ENCODE results near the gene CD4.

CD4 gene

DNA sequence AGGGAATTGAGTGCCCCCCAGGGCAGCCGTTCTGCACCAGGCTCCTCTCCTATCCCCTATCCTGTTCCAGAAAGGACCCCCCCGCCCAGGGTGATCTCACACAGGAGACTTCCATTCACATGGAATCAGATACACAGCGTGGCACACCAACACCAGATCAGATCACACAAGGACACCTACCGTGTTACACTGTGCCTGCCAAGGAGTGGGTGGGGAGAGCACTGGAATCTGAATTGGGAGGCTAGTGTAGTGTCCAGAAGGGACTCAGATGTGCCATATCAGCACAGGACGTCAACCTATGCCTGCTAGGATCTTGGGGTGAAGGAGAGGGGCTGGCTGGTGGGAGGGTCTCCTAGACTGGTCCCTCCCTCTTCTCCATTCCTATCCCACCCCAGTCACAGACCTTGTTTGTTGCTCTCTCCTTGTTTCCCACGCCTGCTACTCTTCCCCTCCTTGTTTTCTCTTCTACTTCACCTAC is 20.9 kb upstream of the CD4 start:
- TF ChIP-seq, protein P1, sequence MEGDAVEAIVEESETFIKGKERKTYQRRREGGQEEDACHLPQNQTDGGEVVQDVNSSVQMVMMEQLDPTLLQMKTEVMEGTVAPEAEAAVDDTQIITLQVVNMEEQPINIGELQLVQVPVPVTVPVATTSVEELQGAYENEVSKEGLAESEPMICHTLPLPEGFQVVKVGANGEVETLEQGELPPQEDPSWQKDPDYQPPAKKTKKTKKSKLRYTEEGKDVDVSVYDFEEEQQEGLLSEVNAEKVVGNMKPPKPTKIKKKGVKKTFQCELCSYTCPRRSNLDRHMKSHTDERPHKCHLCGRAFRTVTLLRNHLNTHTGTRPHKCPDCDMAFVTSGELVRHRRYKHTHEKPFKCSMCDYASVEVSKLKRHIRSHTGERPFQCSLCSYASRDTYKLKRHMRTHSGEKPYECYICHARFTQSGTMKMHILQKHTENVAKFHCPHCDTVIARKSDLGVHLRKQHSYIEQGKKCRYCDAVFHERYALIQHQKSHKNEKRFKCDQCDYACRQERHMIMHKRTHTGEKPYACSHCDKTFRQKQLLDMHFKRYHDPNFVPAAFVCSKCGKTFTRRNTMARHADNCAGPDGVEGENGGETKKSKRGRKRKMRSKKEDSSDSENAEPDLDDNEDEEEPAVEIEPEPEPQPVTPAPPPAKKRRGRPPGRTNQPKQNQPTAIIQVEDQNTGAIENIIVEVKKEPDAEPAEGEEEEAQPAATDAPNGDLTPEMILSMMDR (IDR thresholded peaks at IDR 0.05), result no peak

GRCh38 chr12:6768990-6769389 is 20.3 kb upstream of the CD4 start:
- TF ChIP-seq, protein P1 (IDR thresholded peaks at IDR 0.05), result no peak

DNA sequence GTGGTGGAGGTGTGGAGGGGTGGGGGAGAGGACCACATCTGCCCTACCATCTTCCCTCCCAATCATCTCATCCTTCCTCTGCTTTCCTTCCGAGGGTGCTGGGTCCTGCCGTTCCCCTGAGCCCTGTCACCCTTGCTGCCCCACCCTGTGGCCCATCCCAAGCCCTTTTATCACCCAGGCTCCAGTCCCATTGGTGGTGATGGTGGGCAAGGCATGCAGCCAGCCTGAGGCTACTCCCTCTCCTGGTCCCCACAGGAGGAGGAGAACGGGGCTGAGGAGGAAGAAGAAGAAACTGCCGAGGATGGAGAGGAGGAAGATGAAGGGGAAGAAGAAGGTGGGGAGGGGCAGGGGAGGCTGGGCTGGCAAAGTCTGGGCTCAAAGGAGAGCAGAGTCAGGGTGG is 19.7 kb upstream of the CD4 start:
- TF ChIP-seq, protein P1 (IDR thresholded peaks at IDR 0.05), result no peak

GRCh38 chr12:6770094-6770493 is 19.2 kb upstream of the CD4 start:
- TF ChIP-seq, protein P1 (IDR thresholded peaks at IDR 0.05), result no peak

DNA sequence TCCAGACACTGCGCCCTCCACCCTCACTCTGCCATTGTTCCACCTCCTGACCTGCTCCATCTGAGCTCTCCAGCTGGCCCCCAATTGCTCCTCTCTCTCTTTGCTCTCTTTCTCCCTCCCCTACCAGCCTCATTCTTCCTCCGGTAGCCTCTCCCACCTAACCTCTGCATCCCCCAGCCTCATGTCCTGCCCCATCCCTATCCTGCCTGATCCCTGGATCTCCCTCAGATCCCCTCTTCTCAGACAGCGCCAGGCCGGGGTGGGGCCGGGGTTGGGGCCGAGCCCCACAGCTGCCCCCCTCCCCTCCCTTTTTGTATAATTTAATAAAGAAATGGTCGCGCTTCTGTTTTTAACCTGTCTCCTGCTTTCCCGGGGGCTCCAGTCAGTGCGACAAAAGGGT is 18.7 kb upstream of the CD4 start:
- TF ChIP-seq, protein P1 (IDR thresholded peaks at IDR 0.05), result no peak

DNA sequence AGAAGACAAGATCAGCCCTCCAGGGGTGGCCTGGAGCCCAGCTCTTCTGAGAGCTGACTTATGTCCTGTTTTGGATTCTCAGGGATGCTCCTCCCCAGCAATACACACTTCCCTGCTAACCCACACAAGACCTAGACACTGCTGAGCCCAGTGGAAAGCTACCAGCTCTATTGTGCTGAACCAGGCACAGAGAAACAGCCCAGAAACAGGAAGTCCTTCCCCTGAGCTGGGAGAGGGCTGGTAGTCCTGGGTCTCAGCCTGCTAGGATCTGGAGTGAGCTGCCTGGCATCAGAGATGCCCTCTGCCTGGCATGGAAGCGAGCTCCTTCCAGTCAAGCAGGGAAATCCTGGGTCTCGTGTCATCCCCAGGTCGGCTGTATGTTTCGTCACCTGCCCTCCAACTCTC is 18.2 kb upstream of the CD4 start:
- TF ChIP-seq, protein P1 (IDR thresholded peaks at IDR 0.05), result no peak

- TF ChIP-seq, protein P1 (IDR thresholded peaks at IDR 0.05), result no peak
Measured at GRCh38 chr12:6771509-6772330, 17.6 kb upstream of the CD4 start.
